ENCODE data around the gene TMEM270.
"Not testable (repeated sequence)": the region's sequence is repeated elsewhere in the genome, so short reads cannot be mapped to it uniquely, and the experiment has no call there.

Gene TMEM270

DNA sequence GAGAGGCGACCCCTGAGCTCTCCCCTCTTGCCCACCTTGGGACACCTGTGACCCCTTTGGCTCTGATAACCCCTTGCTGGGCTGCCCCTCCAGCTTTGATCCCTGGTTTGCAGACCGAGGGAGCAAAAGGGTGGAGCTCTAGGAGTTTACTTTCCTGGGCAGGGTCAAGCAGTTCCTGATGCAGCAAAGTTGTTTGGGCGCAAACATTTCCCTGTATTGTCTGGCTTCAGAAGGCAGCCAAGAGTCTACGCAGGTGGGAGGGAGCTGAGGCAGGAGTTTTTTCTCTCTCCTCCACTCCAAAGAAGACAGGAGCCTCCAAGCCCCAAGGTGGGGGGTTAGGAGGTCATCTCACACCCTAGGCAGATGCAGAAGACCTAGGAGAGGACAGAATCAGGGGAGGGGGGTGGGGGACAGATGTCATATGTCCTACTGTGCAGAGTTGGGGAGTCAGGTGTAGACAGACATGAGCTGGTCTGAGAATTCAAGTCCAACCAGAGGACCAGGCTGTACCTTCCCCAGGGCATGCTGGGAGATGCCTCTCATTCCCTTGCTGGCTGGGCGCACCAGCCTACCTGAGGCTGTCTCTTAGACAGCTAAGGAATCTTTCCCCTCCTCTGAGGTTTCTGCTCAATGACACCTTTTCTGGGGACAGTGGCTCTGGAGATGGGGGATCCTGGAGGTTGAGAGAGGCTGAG is 20.5 kb downstream of the TMEM270 start:
- no peak for TF ChIP-seq CTCF (conservative IDR thresholded peaks at IDR 0.05; ENCODE audit: low read depth, low read length)
- no peak for DNase-seq (ENCODE audit: low read depth)

GRCh38 chr7:73882047-73882402 is 21.1 kb downstream of the TMEM270 start:
- no peak for TF ChIP-seq CTCF (conservative IDR thresholded peaks at IDR 0.05; ENCODE audit: low read depth, low read length)
- DNase-seq (ENCODE audit: low read depth) = no peak

More for the DNA sequence above, 20.5 kb downstream of the TMEM270 start:
- H3K4me3 ChIP-seq (ENCODE audit: low read depth, low read length) = no peak overlapping the region

DNA sequence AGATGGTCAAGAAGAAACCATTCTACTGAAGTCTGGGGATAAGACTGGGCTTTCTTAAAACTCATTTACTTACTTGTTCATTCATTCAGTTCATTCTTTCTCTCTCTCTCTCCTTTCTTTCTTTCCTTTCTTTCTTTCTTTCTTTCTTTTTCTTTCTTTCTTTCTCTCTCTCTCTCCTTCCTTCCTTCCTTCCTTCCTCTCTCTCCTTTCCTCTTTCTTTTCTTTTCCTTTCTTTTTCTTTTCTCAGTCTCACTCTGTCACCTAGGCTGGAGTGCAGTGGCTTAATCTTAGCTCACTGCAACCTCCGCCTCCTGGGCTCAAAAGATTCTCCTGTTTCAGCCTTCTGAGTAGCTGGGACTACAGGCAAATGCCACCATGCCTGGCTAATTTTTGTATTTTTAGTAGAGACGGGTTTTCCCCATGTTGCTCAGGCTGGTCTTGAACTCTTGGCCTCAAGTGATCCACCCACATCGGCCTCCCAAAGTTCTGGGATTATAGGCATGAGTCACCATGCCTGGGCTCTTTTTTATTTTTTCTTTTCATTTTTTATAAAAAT is 24.0 kb downstream of the TMEM270 start:
- H3K4me3 ChIP-seq (ENCODE audit: low read depth, low read length); DNase-seq (ENCODE audit: low read depth): not testable (repeated sequence)

More at GRCh38 chr7:73882047-73882402, 21.1 kb downstream of the TMEM270 start:
- H3K4me3 ChIP-seq (ENCODE audit: low read depth, low read length) = no peak overlapping the region

GRCh38 chr7:73885433-73885974 is 24.5 kb downstream of the TMEM270 start:
- no peak for DNase-seq (ENCODE audit: low read depth)
- no peak overlapping the region for H3K4me3 ChIP-seq (ENCODE audit: low read depth, low read length)
- no peak for TF ChIP-seq CTCF (conservative IDR thresholded peaks at IDR 0.05; ENCODE audit: low read depth, low read length)

DNA sequence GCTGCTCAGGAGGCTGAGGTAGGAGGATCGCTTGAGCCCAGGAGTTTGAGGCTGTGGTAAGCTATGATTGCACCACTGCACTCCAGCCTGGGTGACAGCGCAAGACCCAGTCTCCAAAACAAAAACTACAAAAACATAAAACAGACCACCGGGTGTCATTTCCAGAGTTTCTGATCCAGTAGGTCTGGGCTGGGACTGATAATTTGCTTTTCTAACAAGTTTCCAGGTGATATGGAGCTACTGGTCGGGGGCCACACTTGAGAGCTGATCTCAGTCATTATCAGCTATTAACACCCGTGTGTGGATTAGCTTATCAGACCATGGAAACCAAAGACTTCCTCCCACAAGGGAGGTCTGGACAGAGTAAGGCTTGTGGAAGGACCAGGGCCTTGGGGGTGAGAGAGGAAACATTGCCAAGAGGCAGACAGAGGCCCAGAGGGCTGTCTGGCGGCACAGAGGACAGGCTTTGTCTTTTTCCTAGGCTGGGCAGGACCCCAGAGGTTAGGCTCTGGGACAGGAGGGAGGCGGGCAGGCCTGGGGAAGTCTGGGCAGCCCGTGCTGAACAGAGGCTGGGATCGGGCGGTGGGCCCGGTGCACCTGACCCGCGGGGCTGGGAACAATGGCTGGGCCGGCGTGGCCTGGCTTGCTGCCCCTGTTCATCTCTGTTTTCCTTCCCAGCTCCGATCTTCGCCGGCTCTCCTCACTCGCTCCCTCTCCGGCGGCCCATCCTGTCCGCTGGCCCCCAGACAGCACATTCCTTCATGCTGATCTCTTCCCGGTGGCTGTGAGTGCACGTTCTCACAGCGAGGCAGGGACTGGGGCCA is 25.2 kb downstream of the TMEM270 start:
- peak; percentile 68 for DNase-seq (ENCODE audit: low read depth)
- TF ChIP-seq CTCF (conservative IDR thresholded peaks at IDR 0.05; ENCODE audit: low read depth, low read length) = no peak
- peak overlapping the region; percentile 20 for H3K4me3 ChIP-seq (ENCODE audit: low read depth, low read length)

GRCh38 chr7:73887762-73888161 is 26.8 kb downstream of the TMEM270 start:
- no peak for DNase-seq (ENCODE audit: low read depth)
- no peak for TF ChIP-seq CTCF (conservative IDR thresholded peaks at IDR 0.05; ENCODE audit: low read depth, low read length)
- H3K4me3 ChIP-seq (ENCODE audit: low read depth, low read length) = no peak overlapping the region

DNA sequence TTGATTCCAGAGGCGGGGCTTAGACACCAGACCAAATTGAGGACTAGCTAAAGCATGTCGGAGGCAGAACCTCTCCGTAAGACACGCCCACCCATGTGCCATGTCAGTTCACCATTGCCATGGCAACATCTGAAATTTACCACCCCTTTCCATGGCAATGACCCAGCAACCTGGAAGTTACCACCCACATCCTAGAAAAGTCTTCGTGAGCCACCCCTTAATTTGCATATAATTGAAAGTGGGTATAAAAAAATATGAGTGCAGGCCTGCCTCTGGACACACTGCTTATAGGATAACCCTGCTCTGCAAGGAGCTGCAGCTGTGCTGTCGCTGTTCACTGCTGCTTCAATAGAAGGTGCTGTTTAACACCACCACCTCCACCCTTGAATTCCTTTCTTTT is 28.0 kb downstream of the TMEM270 start:
- no peak for TF ChIP-seq CTCF (conservative IDR thresholded peaks at IDR 0.05; ENCODE audit: low read depth, low read length)
- DNase-seq (ENCODE audit: low read depth) = no peak
- H3K4me3 ChIP-seq (ENCODE audit: low read depth, low read length) = no peak overlapping the region

Measured in choroid plexus epithelial cell (primary cell).